Nephron progenitor cell (in vitro differentiated cells): ENCODE measurements around the gene DAPK1.

Experiments
- DNase-seq: peaks from one replicate; pipeline ENCODE4 v3.0.0; 2021
- H3K27ac Mint-ChIP-seq: 2 replicates; pipeline ENCODE4 v1.8.0; 2021; ENCODE audit warnings: mild to moderate bottlenecking, moderate library complexity, mixed read lengths
- H3K27me3 Mint-ChIP-seq: 2 replicates; pipeline ENCODE4 v1.8.0; 2021; ENCODE audit warnings: mild to moderate bottlenecking, low read depth, mixed read lengths; ENCODE audit not compliant: poor library complexity
- H3K36me3 Mint-ChIP-seq: 2 replicates; pipeline ENCODE4 v1.8.0; 2021; ENCODE audit warnings: low read depth, mixed read lengths
- H3K4me1 Mint-ChIP-seq: 2 replicates; pipeline ENCODE4 v1.8.0; 2021; ENCODE audit warnings: mixed read lengths
- H3K4me3 Mint-ChIP-seq: 2 replicates; pipeline ENCODE4 v1.8.0; 2021; ENCODE audit warnings: mild to moderate bottlenecking, moderate library complexity, mixed read lengths
- H3K9me3 Mint-ChIP-seq: 2 replicates; pipeline ENCODE4 v1.8.0; 2021; ENCODE audit warnings: mild to moderate bottlenecking, moderate library complexity, mixed read lengths
- CTCF ChIP-seq: fragments of 200-600 bp; sonication (generic); IDR thresholded peaks from 2 replicates; pipeline ENCODE4 v1.5.0; 2021; ENCODE audit warnings: antibody characterized with exemption

DAPK1 gene

GRCh38 chr9:87733273-87734052 is 235.8 kb downstream of the DAPK1 start:
- Mint-ChIP-seq H3K9me3 (peaks cover 9% of the 10 kb centered on the region), H3K27me3 (no peaks in the 10 kb centered on the region), H3K27ac (no peak overlapping the region), H3K4me3 (no peak overlapping the region), H3K4me1 (peaks cover 4% of the 10 kb centered on the region), H3K36me3 (peaks cover 31% of the 10 kb centered on the region)
- TF ChIP-seq CTCF, result no peak
- no peak for DNase-seq

GRCh38 chr9:87734106-87734505 is 236.4 kb downstream of the DAPK1 start:
- peaks cover 24% of the 10 kb centered on the region for H3K36me3 Mint-ChIP-seq

GRCh38 chr9:87739546-87739945 is 241.9 kb downstream of the DAPK1 start:
- H3K4me1 Mint-ChIP-seq, result peaks cover 15% of the 10 kb centered on the region
- H3K27ac Mint-ChIP-seq, result no peak overlapping the region
- DNase-seq, result no peak
- no peak overlapping the region for H3K4me3 Mint-ChIP-seq
- H3K36me3 Mint-ChIP-seq, result peaks cover 4% of the 10 kb centered on the region
- no peak for TF ChIP-seq CTCF
- no peaks in the 10 kb centered on the region for H3K27me3 Mint-ChIP-seq
- peaks cover 35% of the 10 kb centered on the region for H3K9me3 Mint-ChIP-seq

More at GRCh38 chr9:87734106-87734505, 236.4 kb downstream of the DAPK1 start:
- Mint-ChIP-seq H3K4me3 (no peak overlapping the region), H3K27me3 (no peaks in the 10 kb centered on the region), H3K4me1 (peaks cover 4% of the 10 kb centered on the region), H3K9me3 (peaks cover 10% of the 10 kb centered on the region), H3K27ac (no peak overlapping the region)
- TF ChIP-seq CTCF, result no peak
- no peak for DNase-seq

- Mint-ChIP-seq H3K9me3 (peaks cover 34% of the 10 kb centered on the region), H3K4me1 (peaks cover 15% of the 10 kb centered on the region), H3K36me3 (peaks cover 4% of the 10 kb centered on the region), H3K27ac (no peak overlapping the region), H3K27me3 (no peaks in the 10 kb centered on the region), H3K4me3 (no peak overlapping the region)
- TF ChIP-seq CTCF, result no peak
- DNase-seq, result no peak
Observed at GRCh38 chr9:87740209-87740608, 242.5 kb downstream of the DAPK1 start.

- Mint-ChIP-seq H3K27ac (no peak overlapping the region), H3K36me3 (peaks cover 4% of the 10 kb centered on the region), H3K4me1 (peaks cover 15% of the 10 kb centered on the region), H3K4me3 (no peak overlapping the region), H3K9me3 (peaks cover 30% of the 10 kb centered on the region), H3K27me3 (no peaks in the 10 kb centered on the region)
- TF ChIP-seq CTCF, result no peak
- DNase-seq, result no peak
Observed at GRCh38 chr9:87741326-87741725, 243.7 kb downstream of the DAPK1 start.

GRCh38 chr9:87741891-87742290 is 244.2 kb downstream of the DAPK1 start:
- H3K27me3 Mint-ChIP-seq, result no peaks in the 10 kb centered on the region
- no peak for TF ChIP-seq CTCF
- H3K9me3 Mint-ChIP-seq, result peaks cover 30% of the 10 kb centered on the region
- peaks cover 16% of the 10 kb centered on the region for H3K4me1 Mint-ChIP-seq
- H3K36me3 Mint-ChIP-seq, result peaks cover 4% of the 10 kb centered on the region
- no peak for DNase-seq
- H3K4me3 Mint-ChIP-seq, result no peak overlapping the region
- H3K27ac Mint-ChIP-seq, result no peak overlapping the region
